Measurements from ENCODE around the gene NOTCH2NLA.
"Not testable (repeated sequence)": the region's sequence is repeated elsewhere in the genome, so short reads cannot be mapped to it uniquely, and the experiment has no call there.

The NOTCH2NLA gene

DNA sequence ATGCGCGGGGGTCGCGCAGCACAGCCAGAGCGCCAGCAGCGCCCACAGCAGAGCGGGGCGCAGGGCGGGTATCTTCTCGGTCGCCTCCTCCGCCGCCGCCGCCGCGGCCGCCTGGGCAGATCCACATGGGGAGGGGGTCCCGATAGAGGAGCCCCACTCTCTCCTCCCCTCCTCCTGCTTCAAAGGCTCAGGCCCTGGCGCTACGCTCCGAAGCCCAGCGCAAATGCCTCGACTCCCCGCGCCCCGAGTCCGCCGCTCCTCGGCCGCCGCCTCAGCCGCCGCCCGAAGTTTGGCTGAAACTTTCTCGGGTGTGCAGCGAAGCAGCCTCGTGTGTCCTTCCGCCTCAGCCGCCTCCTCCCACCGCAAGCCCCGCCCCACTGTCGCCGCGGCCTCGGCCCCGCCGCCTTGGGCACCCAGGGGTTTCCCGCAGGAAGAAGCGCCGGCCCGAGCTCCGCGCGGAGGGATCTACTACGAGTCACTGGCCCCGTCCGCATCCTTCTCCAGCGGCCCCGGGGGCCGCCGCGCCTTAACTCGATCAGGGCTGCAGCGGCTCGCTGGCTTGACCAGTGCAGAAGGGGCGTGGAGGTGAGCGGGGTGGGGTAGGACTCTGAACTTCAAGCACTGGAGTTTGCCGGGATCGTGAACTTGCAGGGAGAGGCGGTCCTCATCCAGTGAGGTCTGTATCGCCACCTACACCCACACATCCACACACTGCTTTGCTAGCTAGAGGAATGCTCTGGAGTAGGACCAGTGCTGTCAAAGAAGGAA is at the start of gene NOTCH2NLA:
Gene NOTCH2NLA (minus strand): TSS at position 312 of the 768 bp plus-strand sequence. CDS start 39,684 bp downstream, outside the sequence.
- in situ Hi-C loops (cut with MboI; ENCODE audit: low sequenced_read_pairs), result not testable (repeated sequence)

DNA sequence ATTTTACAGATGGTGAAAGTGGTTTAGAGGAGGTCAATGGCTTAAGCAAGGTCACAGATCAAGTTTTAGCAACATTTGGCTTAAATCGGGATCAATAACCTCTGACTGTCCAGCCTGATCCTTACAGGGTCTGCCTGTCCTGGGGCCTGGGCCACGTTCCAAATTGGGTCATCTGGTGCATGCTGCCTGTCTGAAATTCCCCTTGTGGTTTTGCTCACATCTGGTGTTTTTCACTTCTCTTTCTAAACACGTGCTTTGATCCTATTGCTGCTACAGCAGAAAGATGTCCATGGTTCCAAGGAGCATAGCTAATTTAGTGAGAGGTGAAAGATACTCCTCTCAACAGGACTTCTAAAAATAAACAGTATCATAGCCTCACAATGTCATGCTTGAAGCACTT is 49.5 kb upstream of the NOTCH2NLA start:
- in situ Hi-C loops (cut with MboI; ENCODE audit: low sequenced_read_pairs), result not testable (repeated sequence)

DNA sequence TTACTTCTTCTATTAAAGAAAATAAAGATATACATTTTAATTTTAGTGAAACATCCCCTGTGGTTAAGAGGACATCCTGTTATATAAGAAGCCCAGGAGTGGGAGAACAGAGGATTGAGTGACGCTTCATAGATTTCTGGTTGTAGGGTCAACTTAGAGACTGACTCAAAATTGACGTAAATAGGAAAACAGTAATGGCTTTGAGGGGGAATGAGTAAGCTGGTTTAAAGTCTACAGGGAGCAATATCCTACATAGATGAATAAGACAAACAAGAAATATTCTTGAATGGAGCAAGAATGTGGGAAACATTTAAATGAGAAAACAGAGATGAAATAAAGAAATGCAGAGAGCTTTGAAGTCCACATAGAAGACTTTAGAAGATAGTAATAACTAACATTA is 48.3 kb upstream of the NOTCH2NLA start:
- in situ Hi-C loops (cut with MboI; ENCODE audit: low sequenced_read_pairs), result not testable (repeated sequence)

DNA sequence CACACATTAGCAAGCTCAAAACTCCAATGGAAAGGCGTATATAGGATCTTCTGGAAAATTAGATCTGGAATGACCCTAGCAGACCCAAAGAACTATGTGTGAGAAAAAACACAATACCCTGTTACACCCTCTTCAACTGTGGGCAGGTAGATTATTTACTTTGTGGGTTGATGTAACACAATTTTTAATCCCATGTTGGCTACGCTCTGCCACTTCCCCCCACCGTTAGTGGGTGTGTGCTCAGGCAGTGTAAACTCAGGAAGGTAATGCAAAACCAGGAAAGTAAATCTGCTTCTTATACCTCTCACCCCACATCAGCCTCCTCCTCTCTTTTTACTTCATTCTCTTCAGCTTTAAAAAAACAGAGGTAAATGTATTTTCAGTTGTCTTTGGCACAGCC is 45.3 kb upstream of the NOTCH2NLA start:
- in situ Hi-C loops (cut with MboI; ENCODE audit: low sequenced_read_pairs), result not testable (repeated sequence)

DNA sequence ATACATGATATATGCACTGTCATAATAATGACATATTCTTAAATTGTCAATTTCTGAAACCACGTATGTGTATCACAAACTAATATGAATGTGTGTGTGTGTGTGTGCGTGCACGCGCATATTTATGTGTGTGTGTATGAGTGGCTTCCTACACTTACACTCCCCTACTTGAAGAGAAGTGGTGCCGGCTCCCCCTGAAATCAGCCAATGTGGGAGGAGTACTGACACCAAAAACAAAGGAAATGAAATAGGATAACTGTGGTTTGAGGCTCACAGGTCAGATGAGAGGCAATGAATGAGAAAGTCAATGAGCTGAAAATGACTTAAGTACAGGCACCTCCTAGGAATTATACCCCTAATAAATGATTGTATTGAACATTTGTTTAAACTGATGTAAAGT is 44.4 kb upstream of the NOTCH2NLA start:
- in situ Hi-C loops (cut with MboI; ENCODE audit: low sequenced_read_pairs), result not testable (repeated sequence)

DNA sequence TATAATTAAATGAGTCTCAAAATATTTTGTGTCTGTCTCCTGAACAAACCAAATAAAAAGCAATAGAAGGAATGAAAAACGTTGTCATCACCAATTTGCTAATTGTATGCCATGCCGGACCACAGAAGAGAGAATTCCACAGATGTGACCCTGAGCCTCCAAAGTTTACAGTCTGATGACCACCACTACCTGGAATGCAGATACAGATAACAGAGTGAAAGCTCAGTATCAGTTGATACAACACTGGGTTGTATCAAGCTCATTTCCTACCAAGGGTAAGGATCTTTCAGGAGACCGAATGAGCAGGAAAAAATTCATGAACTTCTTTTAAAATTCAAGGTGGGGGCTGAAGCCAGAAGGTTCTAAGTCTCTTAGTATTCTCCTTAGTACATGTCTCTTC is 43.9 kb upstream of the NOTCH2NLA start:
- in situ Hi-C loops (cut with MboI; ENCODE audit: low sequenced_read_pairs), result not testable (repeated sequence)

DNA sequence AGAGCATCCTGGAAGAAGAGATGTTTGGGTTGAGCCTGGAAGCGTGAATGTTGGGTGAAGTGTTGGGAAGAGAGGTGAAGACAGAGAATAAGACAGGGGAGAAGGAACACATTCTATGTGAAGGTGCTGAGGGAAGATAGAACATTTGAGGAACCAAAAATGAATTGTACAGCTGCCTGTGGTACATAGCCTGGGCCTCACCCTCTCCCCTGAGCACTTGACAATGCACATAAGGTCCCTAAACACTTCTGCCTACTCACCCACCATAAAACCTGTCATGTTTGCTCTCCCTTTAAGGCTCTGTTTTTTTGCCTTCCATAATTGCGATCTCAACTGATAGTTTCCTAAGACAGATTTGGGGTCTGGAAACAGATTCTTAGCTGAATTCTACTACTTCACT is 43.2 kb upstream of the NOTCH2NLA start:
- in situ Hi-C loops (cut with MboI; ENCODE audit: low sequenced_read_pairs), result not testable (repeated sequence)

DNA sequence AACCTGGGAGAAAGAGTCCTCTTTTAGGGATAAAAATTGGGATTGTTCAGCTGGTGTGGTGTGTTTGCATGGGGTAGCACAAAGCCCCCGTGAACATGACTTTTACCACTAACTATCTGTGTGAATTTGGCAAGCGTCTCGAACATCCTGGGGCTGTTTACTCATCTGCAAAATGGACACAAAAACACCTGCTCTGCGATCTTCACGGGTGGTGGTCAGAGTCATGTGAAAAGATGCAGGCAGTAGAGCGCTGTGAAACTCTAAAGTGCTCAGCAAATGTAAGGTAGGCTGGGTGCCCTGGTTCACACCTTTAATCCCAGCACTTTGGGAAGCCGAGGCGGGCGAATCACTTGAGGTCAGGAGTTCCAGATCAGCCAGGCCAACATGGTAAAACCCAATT is 41.3 kb upstream of the NOTCH2NLA start:
- in situ Hi-C loops (cut with MboI; ENCODE audit: low sequenced_read_pairs), result not testable (repeated sequence)

DNA sequence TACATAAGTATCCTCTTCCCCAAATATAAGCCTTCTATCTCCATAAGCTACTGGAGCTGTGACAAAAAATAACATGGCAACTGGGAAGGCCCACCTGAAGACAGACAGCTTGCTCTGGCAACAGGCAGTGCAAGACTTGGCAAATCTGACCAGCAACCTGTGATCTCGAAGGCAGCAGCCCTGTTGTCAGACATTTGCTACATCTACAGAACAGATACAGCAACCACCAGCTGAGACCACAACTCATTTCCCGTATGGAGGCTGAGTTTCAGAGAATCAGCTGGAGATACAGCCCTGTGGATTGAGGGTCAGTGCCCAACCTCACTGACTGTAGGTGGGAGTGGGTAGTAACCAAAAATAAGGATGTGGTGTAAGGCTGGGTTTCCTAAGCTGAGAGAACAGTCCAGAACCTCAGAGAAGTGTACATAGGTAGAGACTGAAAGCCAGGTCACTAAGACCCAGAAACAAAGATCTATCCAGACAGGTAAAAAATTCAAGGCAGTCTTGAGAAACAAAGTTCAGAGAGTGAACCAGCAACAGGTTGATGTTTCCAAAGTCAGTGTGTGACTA is 37.4 kb upstream of the NOTCH2NLA start:
- in situ Hi-C loops (cut with MboI; ENCODE audit: low sequenced_read_pairs), result not testable (repeated sequence)

DNA sequence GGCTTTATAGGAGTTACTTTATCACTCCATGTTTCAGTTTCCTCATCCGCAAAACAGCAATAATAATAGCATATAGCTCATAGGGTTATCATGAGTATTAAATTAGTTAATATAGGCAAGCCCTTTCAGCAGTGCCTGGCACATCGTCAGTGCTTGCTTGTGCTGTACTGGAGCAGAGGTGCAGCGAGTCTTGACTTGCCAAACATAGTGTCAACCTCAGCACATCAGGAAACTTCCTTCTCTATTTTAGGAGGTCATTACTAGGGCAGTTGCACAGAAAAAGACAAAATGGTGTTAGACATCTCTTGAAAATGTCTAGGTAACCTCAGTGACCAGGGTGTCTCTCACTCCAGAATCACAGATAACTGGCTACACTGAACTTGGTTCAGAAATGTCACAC is 35.9 kb upstream of the NOTCH2NLA start:
- in situ Hi-C loops (cut with MboI; ENCODE audit: low sequenced_read_pairs), result not testable (repeated sequence)

DNA sequence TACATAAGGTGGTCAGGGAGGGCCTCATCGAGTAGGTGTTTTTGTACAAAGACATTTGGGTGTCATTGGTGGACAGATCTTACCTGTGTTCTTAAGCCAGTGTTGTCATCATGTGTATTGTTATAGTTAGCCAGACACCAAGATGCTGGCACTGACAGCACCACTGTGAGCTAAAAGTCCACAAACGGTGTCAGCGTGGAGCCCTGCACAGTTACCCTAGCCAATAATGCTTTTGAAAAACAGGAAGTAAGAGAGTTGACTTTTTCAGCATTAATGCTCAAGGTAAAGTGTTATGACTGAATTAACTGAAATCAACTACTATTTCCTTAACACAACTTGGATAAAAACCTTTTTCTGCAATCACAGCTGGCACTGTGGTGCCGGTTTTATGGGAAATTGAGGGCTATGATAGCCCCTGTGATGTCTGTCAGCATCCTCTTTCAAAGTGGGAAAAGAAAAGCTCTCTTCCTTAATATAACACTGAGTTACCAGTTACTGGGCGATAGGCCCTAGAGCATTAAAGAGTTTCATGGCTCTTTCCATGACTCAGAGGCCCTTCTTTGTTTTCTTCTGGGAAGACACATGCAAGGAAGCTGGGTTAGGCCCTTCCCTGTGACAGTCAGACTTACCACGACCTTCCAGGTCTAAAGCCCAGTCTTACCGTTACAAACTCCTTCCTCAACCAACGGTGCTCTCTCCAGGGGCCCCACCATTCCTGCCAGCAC is 31.3 kb upstream of the NOTCH2NLA start:
- in situ Hi-C loops (cut with MboI; ENCODE audit: low sequenced_read_pairs), result not testable (repeated sequence)

DNA sequence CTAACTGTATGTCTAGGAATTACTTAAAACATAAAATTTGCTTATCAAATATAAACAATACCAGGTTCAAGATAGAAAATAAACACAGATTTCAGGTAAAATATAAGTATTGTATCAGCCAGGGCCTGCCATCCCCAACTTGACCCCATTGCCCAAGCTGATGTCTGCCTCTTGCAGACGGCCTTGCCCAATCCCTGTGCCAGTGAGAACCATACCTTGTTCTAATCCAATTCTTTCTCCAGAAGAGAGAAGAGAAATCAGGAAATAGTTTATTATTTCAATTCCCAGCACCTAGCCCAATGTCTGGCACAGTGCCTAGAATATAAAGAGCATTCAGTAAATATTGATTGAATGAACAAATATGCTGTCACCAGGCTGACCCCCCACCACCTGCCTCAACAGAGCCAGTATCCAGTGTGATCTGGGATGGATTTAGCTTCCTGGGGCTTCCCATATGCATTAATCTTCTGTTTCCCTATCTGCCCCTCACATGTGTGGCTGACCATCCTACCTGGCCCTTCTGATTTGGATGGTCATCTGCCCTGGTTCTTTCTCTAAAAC is 29.3 kb upstream of the NOTCH2NLA start:
- in situ Hi-C loops (cut with MboI; ENCODE audit: low sequenced_read_pairs), result not testable (repeated sequence)

DNA sequence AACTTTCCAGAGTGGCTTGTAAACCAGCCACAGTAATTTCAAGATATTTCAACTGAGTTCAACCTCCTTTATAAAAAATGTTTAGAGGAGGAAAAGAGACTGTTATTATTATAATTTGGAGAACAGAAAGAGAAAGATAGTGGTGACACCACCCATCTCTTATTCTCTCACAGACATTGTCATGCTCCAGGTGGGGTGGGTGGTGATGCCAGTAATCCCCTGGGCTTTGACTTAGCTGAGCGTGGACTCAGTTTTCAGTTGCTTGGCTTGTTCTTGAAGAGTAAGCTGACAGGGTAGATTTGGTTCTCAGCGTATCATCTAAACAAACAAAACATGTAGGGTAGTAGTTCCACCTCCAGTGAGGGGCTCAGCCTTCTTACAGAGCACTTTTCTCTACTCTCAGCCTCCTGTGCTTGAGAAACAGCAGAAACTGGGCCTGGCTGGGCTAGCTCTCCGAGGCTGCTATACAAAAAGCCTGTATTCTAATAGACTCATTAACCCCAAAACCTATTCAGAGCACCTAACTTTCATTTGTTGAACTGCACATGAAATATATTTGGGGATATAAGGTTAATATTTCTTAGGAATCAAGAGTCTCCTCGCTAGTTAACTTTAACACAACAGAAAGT is 25.9 kb upstream of the NOTCH2NLA start:
- in situ Hi-C loops (cut with MboI; ENCODE audit: low sequenced_read_pairs), result not testable (repeated sequence)

DNA sequence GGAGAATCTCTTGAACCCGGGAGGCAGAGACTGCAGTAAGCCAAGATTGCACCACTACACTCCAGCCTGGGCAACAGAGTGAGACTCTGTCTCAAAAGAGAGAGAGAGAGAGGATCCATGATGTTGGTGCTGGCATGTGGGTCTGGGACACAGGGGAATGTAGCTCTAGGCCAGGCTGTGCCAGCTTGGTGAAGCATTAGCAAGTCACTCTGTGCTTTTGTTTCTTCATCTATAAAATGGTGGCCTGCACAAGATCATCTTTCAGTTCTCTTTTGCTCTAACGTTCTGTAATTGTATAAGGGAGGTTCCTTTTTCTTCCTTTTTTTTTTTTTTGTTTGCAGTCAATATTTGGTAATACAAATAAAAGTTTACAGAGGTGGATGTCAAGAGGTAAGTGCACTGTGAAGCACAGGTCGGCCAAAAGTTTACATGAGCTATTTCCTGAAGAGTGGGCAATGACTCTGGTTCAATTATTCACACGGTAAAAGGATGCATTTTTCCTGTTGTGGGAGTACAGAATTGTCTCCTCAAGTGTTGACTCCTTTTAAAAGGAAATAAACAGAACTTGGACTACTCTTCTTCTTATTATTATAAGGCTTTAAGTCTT is 24.5 kb upstream of the NOTCH2NLA start:
- in situ Hi-C loops (cut with MboI; ENCODE audit: low sequenced_read_pairs), result not testable (repeated sequence)

DNA sequence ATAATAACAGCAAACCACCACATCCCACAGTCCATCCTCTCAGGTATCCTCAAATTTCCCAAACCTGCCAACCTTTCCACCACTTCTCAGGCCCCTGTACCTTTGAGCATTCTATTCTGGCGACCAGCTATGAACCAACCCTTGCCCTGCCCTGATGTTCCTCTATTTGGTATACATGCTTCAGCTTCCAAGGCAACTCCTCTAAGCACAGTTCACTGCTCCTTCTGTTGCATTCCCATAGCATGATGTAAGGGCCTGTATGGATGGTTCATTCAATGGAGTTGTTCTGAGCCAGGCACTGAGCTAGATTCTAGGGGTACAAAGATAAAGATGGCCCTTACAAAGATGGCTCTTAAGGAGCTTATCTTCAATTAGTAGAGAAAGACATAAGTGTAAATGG is 22.7 kb upstream of the NOTCH2NLA start:
- in situ Hi-C loops (cut with MboI; ENCODE audit: low sequenced_read_pairs), result not testable (repeated sequence)

DNA sequence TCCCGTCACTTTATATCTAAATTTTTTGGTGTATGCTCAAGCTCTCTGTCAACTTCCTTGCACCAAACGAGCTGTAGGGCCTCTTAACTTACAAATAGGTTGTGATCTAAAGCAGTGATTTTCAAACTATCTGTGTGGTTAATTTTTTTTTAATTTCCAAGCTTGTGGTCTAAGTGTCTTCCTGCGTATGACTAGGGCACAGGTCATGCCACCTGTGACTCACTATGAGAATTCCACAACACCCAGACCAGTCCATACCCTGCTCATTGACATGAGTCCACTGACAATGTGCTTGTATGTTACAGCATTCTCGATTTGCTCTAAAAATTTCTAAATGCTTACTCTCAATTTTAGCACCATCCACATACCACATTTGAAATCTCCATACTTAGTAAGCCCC is 19.8 kb upstream of the NOTCH2NLA start:
- in situ Hi-C loops (cut with MboI; ENCODE audit: low sequenced_read_pairs), result not testable (repeated sequence)

DNA sequence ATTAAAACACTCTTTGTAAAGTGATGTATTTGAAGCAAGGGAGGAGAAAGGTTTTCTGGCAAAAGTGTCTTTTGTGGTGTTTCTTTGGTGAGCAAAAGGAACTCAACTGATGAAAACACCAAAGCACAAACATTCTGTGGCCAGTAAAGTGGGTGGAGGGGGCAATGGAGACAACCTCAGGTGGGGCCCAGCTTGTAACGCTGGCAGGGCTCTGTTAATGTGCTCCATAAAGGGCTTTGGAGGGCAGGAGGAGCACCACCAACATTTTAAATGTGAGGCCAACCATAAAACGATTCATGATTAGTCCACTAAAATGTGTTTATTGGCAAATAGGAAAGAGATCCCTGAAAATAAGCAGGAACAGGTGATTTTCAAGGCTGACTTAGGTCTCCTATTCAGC is 7.8 kb upstream of the NOTCH2NLA start:
- in situ Hi-C loops (cut with MboI; ENCODE audit: low sequenced_read_pairs), result not testable (repeated sequence)

DNA sequence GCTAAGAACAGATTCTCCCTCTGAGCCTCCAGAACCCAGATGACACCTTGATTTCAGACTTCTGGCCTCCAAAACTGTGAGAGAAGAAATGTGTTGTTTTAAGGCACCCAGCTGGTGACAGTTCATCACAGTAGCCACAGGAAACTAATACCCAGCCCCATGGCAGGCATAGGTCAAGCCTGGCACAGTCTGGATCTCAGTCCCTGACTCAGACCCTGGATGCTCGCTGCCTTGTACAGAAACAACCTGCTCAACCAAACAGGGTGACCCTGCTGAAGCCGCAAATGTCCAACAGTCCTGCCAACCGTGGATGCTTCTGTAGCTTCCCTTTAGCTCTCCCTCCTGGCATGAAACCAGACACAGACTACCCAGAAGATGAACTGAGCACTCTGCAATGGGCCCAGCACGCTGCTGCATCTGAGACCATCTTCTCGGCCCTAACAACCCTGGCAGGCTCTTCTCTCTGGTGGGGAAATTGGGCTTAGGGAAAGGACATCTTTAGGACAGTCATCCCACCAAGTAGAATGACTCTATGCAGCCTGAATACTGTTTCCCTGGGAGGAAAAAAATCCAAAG is 7.3 kb upstream of the NOTCH2NLA start:
- in situ Hi-C loops (cut with MboI; ENCODE audit: low sequenced_read_pairs), result not testable (repeated sequence)

DNA sequence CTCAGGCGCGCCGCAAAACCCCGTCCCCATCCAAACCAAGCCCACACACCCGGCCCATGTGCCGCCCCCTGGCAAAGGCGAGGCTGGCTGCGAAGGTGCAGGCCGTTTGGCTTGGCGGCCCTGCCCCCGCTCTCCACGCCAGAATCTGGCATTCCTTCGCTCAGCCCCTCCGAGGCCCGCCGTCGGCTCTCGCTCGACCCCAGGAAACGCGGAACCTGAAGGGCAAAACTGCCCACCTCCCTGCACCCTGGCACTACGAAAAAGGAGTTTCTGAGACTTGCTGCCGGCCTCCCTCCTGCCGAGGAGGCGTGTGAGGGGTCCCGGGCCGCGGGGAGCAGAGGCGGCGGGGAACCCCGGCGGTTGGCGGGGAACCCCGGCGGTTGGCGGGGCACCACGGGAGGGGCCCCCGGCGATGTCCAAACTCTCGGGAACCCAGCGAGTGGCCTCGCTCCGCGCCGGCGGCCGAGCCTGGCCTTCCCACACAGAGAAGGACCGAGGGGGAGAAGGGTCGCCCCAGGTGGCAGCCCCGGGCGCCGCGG is 608 bp downstream of the NOTCH2NLA start:
- in situ Hi-C loops (cut with MboI; ENCODE audit: low sequenced_read_pairs), result not testable (repeated sequence)

DNA sequence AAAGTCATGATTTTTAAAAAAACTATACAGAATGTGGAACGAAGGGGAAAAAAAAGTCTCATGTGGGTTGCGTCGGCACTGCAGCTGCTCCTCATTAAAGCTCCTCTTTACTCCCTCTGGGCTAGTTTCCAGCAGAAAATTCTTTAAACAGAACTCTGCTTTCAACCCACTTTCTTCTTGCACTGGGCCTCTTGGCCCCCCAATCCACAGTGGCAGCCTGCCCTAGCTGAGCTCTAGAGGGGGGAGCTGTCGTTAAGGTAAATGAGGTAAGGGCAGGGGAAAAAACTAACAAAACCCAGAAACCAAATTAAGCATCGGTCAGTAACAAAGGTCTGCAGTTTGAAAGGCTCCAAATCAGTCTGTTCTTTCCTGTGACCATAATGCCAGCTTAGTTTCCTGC is 54.3 kb downstream of the NOTCH2NLA start:
- in situ Hi-C loops (cut with MboI; ENCODE audit: low sequenced_read_pairs), result not testable (repeated sequence)

All from HL-60/S4 treated with retinoic acid at 250 ng/mL for 4 days and 3 days (cell line).